ENCODE data around the gene TCL1A.

DNA sequence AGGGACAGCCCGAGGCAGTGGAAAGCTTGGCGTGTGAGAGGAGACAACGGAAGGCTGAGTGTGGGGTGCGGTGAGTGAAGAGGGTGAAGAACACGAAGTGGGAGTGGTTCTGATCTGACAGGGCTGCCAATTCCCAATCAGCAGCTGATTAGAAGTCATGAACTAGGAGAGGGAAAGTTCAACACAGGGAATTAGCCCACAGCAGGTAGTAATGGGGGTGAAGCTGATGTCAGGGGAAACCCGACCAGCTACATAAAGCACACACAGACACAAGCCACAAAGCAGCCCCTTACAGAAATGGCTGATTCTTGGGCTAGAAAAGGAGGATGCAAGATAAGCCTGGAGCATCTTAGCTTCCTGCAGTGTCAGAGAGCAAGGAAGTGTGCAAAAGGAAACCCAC is 47.5 kb upstream of the TCL1A start:
- TF ChIP-seq, protein P1, sequence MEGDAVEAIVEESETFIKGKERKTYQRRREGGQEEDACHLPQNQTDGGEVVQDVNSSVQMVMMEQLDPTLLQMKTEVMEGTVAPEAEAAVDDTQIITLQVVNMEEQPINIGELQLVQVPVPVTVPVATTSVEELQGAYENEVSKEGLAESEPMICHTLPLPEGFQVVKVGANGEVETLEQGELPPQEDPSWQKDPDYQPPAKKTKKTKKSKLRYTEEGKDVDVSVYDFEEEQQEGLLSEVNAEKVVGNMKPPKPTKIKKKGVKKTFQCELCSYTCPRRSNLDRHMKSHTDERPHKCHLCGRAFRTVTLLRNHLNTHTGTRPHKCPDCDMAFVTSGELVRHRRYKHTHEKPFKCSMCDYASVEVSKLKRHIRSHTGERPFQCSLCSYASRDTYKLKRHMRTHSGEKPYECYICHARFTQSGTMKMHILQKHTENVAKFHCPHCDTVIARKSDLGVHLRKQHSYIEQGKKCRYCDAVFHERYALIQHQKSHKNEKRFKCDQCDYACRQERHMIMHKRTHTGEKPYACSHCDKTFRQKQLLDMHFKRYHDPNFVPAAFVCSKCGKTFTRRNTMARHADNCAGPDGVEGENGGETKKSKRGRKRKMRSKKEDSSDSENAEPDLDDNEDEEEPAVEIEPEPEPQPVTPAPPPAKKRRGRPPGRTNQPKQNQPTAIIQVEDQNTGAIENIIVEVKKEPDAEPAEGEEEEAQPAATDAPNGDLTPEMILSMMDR (IDR thresholded peaks at IDR 0.05; ENCODE audit: low read depth, low read length, poor library complexity, severe bottlenecking) = no peak
- no peak for TF ChIP-seq EZH2phosphoT487 (IDR thresholded peaks at IDR 0.05; ENCODE audit: borderline replicate concordance, low read length)
